ACC112 (cell line): ENCODE data around the gene CLCNKB.

Experiments used
- H2AFZ ChIP-seq: fragments of 200-600 bp; sonication (generic); one replicate; pipeline ENCODE4 v1.6.0; 2017; ENCODE audit warnings: antibody characterized with exemption, low read length; ENCODE audit not compliant: unreplicated experiment
- H3K27ac ChIP-seq: fragments of 200-600 bp; sonication (generic); 2 replicates; pipeline ENCODE4 v1.5.1; 2014; ENCODE audit warnings: low read depth, mild to moderate bottlenecking, antibody characterized with exemption, low read length, moderate library complexity
- H3K27me3 ChIP-seq: fragments of 200-600 bp; sonication (generic); 2 replicates; pipeline ENCODE4 v1.6.1; 2014; ENCODE audit warnings: mild to moderate bottlenecking, antibody characterized with exemption, low read length, moderate library complexity, mixed read lengths; ENCODE audit not compliant: insufficient read depth
- H3K36me3 ChIP-seq: fragments of 200-600 bp; sonication (generic); 2 replicates; pipeline ENCODE4 v1.6.1; 2016; ENCODE audit warnings: mild to moderate bottlenecking, antibody characterized with exemption, low read length, moderate library complexity, mixed read lengths; ENCODE audit not compliant: insufficient read depth
- H3K4me1 ChIP-seq: fragments of 200-600 bp; sonication (generic); one replicate; pipeline ENCODE4 v1.6.1; 2016; ENCODE audit warnings: low read length, mixed read lengths; ENCODE audit not compliant: insufficient read depth, unreplicated experiment, control insufficient read depth
- H3K4me3 ChIP-seq: fragments of 200-600 bp; sonication (generic); 2 replicates; pipeline ENCODE4 v1.5.1; 2014; ENCODE audit warnings: mild to moderate bottlenecking, low read depth, low read length
- H3K79me2 ChIP-seq: fragments of 200-600 bp; sonication (generic); one replicate; pipeline ENCODE4 v1.6.0; 2016; ENCODE audit warnings: low read length; ENCODE audit not compliant: control insufficient read depth, unreplicated experiment, insufficient read depth

CLCNKB gene

GRCh38 chr1:16077406-16078245 is 34.0 kb downstream of the CLCNKB start:
- no peaks in the 10 kb centered on the region for H3K36me3 ChIP-seq

GRCh38 chr1:16078925-16079656 is 35.5 kb downstream of the CLCNKB start:
- Histone ChIP-seq H3K4me3 (no peak overlapping the region), H3K4me1 (peaks cover 27% of the 10 kb centered on the region), H3K79me2 (no peaks in the 10 kb centered on the region), H3K27ac (no peak overlapping the region), H3K27me3 (no peaks in the 10 kb centered on the region), H2AFZ (no peak overlapping the region), H3K36me3 (no peaks in the 10 kb centered on the region)

More at GRCh38 chr1:16077406-16078245, 34.0 kb downstream of the CLCNKB start:
- Histone ChIP-seq H3K27ac (peak overlapping the region; percentile 30; the same call in 1 of the 2 replicates), H2AFZ (no peak overlapping the region), H3K4me1 (peaks cover 31% of the 10 kb centered on the region), H3K79me2 (no peaks in the 10 kb centered on the region), H3K27me3 (no peaks in the 10 kb centered on the region), H3K4me3 (no peak overlapping the region)

- Histone ChIP-seq H2AFZ (no peak overlapping the region), H3K27ac (no peak overlapping the region), H3K4me1 (peaks cover 20% of the 10 kb centered on the region)
Observed at GRCh38 chr1:16080422-16081150, 37.0 kb downstream of the CLCNKB start.

GRCh38 chr1:16081636-16082035 is 38.1 kb downstream of the CLCNKB start:
- H2AFZ ChIP-seq: no peak overlapping the region
- H3K4me1 ChIP-seq: peaks cover 11% of the 10 kb centered on the region
- H3K79me2 ChIP-seq: no peaks in the 10 kb centered on the region
- no peaks in the 10 kb centered on the region for H3K27me3 ChIP-seq
- H3K36me3 ChIP-seq: no peaks in the 10 kb centered on the region
- no peak overlapping the region for H3K27ac ChIP-seq
- no peak overlapping the region for H3K4me3 ChIP-seq

More at GRCh38 chr1:16080422-16081150, 37.0 kb downstream of the CLCNKB start:
- Histone ChIP-seq H3K36me3 (no peaks in the 10 kb centered on the region), H3K4me3 (no peak overlapping the region), H3K27me3 (no peaks in the 10 kb centered on the region), H3K79me2 (no peaks in the 10 kb centered on the region)

GRCh38 chr1:16082283-16083038 is 38.9 kb downstream of the CLCNKB start:
- Histone ChIP-seq H3K4me1 (peaks cover 4% of the 10 kb centered on the region), H3K79me2 (no peaks in the 10 kb centered on the region), H2AFZ (no peak overlapping the region), H3K27ac (no peak overlapping the region), H3K27me3 (no peaks in the 10 kb centered on the region), H3K4me3 (no peak overlapping the region), H3K36me3 (no peaks in the 10 kb centered on the region)

GRCh38 chr1:16083486-16083885 is 39.9 kb downstream of the CLCNKB start:
- H3K4me3 ChIP-seq: no peak overlapping the region
- H2AFZ ChIP-seq: no peak overlapping the region
- no peak overlapping the region for H3K27ac ChIP-seq
- H3K79me2 ChIP-seq: no peaks in the 10 kb centered on the region
- no peaks in the 10 kb centered on the region for H3K36me3 ChIP-seq
- H3K27me3 ChIP-seq: no peaks in the 10 kb centered on the region
- peaks cover 12% of the 10 kb centered on the region for H3K4me1 ChIP-seq

GRCh38 chr1:16085522-16085921 is 41.9 kb downstream of the CLCNKB start:
- Histone ChIP-seq H3K27me3 (no peaks in the 10 kb centered on the region), H2AFZ (no peak overlapping the region), H3K4me1 (peaks cover 17% of the 10 kb centered on the region)

GRCh38 chr1:16087733-16088132 is 44.2 kb downstream of the CLCNKB start:
- no peaks in the 10 kb centered on the region for H3K27me3 ChIP-seq
- no peak overlapping the region for H3K4me3 ChIP-seq
- H3K27ac ChIP-seq: no peak overlapping the region
- no peaks in the 10 kb centered on the region for H3K36me3 ChIP-seq
- H3K79me2 ChIP-seq: no peaks in the 10 kb centered on the region
- peaks cover 17% of the 10 kb centered on the region for H3K4me1 ChIP-seq
- no peak overlapping the region for H2AFZ ChIP-seq

More at GRCh38 chr1:16085522-16085921, 41.9 kb downstream of the CLCNKB start:
- Histone ChIP-seq H3K79me2 (no peaks in the 10 kb centered on the region), H3K36me3 (no peaks in the 10 kb centered on the region), H3K27ac (no peak overlapping the region), H3K4me3 (no peak overlapping the region)

- Histone ChIP-seq H2AFZ (no peak overlapping the region), H3K36me3 (no peaks in the 10 kb centered on the region), H3K4me3 (no peak overlapping the region), H3K27me3 (no peaks in the 10 kb centered on the region), H3K27ac (0 out of 2 replicates have a peak overlapping the region, but pooled peaks have one; percentile 2), H3K79me2 (no peaks in the 10 kb centered on the region), H3K4me1 (peaks cover 17% of the 10 kb centered on the region)
Observed at GRCh38 chr1:16088351-16088911, 44.8 kb downstream of the CLCNKB start.
